Activated naive CD4-positive, alpha-beta T cell treated with Interleukin-2 at 50 U/mL for 16 hours (primary cell): Measurements from ENCODE around the gene MRPL10.

Experiments used
- DNase-seq: peaks from one replicate; pipeline ENCODE4 v3.0.0-alpha.2; 2020

The MRPL10 gene

GRCh38 chr17:47831003-47831933 lies at the start of gene MRPL10, which contains the start of gene LRRC46:
TSS of gene MRPL10 (minus strand) at chr17:47831541. CDS start at chr17:47831511, 30 bp downstream.
TSS of gene LRRC46 (plus strand) at chr17:47831670. CDS start at chr17:47831990, 320 bp downstream.
- DNase-seq, result peak; percentile 94

GRCh38 chr17:47879776-47880454 lies 48.6 kb upstream of the MRPL10 start:
- no peak for DNase-seq

DNA sequence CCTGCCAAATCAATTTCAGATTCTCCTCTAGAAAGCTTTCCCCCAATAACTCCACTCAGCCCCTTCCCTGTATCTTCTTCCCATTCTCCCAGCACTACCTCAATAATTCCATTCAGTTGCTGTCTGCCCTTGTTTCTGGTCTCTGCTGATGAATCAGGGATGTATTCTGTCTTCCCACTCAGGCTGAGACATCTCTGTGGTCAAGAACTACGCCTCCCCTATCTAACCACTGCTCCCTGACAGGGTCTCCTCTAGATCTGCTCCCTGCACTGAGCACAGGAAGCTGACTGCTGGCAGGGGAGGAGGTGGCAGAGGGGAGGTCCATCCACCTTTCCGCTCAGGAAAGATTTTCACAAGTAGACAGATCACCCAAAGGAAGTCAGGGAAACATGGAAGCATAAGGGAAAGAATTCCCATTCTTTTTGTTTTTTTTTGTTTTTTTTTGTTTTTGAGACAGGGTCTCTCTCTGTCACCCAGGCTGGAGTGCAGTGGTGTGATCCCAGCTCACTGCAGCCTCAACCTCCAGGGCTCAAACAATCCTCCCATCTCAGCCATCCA lies 47.8 kb upstream of the MRPL10 start:
- no peak for DNase-seq

- DNase-seq, result no peak
Measured at GRCh38 chr17:47878203-47879027, 47.1 kb upstream of the MRPL10 start.

DNA sequence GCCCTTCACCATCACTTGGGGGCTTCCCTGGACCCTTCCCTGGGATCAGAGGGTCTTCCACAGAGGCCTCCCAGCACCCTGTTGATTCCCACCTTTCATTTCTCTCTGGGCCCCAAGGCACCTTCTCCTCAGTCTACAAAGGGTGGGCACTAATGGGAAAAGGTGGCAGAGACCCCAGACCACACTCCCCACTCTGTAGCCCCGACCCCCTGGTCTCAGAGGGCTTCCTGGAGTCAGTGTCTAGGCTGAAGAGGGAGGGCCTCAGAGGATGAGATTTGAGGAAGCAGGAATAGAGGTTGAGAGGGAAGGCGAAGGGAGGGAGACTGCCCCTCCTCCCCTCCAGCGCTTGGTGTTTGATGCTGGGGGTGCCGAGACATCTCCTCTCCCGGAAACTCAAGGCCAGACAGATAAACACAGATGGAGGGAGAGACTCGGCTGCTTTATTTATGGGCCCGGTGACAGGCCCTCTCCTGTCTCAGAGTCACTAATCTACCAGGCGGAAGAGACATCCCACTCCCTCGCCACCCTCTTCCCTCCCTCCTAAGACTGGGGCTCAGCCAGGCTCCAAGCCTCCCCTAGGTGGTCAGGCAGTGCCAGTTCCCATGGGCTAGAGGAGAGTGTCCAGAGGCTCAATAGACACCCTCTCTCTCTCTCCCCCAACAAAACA lies 46.2 kb upstream of the MRPL10 start:
- no peak for DNase-seq

- no peak for DNase-seq
Measured at GRCh38 chr17:47875011-47875985, 44.0 kb upstream of the MRPL10 start.

GRCh38 chr17:47873200-47874090 lies 42.1 kb upstream of the MRPL10 start:
- DNase-seq, result no peak

DNA sequence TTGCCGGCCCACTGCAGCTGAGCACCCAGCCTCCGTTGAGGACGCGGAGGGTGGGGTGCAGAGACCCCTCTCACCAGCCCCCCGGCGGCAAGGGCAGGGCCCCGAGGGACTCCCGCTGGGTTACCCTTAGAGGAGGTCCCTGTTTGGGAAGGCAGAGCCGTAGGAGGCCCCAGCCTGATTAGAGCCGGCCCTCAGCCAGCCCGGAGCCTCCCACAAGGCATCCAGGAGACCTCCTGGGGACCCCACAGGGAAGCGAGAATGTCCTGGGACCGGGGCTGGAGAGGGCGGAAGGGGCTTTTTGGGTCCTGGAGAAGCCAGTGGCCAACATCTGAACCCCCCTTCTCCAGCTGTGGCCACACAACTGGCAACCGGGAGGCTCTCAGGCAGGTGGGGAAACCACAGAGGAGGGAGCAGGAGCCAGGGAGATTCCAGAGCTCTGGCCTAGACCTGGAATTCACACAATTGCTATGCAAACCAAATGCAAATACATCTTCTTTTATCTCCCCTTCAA lies 41.4 kb upstream of the MRPL10 start:
- no peak for DNase-seq

GRCh38 chr17:47872019-47872650 lies 40.8 kb upstream of the MRPL10 start:
- DNase-seq, result no peak

- no peak for DNase-seq
Measured at GRCh38 chr17:47871048-47871447, 39.7 kb upstream of the MRPL10 start.

DNA sequence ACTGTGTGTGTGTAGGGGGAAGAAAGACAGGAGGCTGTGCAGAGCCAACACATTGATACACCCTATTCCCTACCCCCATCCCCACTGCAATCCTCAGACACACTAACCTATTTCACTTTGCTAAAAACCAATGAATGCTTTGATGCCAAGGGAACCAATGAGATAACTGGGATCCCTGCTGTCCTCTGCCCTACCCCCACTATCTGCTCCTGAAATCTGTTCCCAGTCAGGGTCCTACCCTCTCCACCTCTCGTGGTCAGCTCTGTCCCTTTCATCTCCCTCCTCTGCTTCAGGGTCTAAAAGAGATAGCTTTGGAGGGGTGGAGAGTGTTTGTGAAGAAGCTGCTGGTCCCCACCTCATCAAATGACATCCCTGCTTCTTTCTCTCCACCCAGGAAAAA lies 38.7 kb upstream of the MRPL10 start:
- no peak for DNase-seq

GRCh38 chr17:47869114-47869513 lies 37.8 kb upstream of the MRPL10 start:
- DNase-seq, result no peak

- no peak for DNase-seq
Measured at GRCh38 chr17:47867813-47868533, 36.6 kb upstream of the MRPL10 start.

GRCh38 chr17:47866941-47867340 lies 35.6 kb upstream of the MRPL10 start:
- DNase-seq, result no peak

DNA sequence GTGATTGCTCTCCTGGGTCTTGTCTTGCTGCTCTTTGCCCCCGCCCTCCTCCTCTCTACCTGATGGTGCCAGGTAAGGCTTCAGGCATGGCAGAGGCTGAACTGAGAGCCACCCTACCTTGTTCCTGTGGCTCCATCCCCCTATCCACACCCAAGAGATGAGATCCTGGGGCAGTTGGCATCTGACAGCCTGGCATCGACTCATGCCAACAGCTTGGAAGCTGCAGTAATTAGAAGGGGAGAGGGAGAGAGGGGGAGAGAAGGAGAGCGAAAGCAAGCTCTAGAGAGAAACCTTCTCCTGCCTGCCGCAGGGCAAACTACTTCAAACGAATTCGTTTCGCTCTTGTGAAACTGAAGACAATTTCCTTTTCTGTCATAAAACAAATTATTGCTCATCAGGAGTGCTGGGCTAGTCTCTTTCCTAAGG lies 33.5 kb upstream of the MRPL10 start:
- no peak for DNase-seq

DNA sequence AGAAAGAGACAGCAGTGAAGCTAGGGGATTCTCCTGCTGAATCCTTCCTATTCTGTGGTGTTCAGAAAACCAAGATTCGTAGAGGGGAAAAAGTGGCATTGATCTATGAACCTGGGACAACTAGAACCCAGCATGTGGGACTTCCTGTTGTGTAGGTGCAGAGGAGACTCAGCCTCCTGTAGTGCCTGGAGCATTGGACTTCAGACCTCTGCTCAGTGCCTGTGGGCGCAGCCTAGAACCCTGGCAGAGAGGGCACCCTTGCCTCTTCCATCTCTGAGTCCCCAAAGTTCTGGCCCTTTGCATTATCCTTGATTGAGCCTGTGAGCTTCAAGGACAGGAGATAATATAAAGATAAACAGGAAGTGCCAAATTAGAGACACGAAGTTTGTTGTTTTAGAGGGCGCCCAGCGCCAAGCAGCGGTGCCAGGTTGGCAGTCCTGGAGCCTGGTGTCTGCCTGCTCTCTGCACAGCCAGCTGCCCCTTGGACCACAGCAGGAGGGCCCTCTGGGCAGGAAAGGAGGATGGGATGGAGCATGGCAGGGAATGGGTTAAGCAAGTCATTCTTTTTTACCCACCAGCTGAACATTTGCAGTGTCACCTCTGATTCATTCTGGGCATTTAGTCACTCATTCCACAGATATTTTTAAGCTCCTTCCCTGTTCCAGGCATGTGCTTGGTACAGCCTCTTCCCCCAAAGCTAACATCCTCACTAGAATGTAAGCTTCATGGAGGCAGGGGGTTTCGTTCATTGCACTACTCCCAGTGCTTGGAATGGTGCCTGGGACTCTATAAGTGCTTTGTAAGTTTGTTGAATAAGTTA lies 31.5 kb upstream of the MRPL10 start:
- no peak for DNase-seq

GRCh38 chr17:47860386-47860785 lies 29.0 kb upstream of the MRPL10 start:
- no peak for DNase-seq
